Measurements from ENCODE around the gene TRIL. TPM values are rescaled to one million over a fixed set of nuclear protein-coding genes. Genes with fewer than 3 reads are reported as not detected.
A peak's percentile ranks its signal among the peaks of the same experiment; 100 is the strongest.

TRIL gene
- total RNA-seq, 1 experiment from 2014 or later: 0.45 TPM

GRCh38 chr7:28956608-28957063 lies 1.5 kb downstream of the TRIL start:
- Mint-ChIP-seq H3K9me3 (ENCODE audit: unreplicated experiment) (no peaks in the 10 kb centered on the region), H3K4me1 (ENCODE audit: low read depth, unreplicated experiment) (peaks cover 17% of the 10 kb centered on the region), H3K4me3 (ENCODE audit: unreplicated experiment) (peak overlapping the region; percentile 73), H3K27me3 (ENCODE audit: insufficient read depth, unreplicated experiment) (no peaks in the 10 kb centered on the region), H3K36me3 (ENCODE audit: insufficient read depth, unreplicated experiment) (no peaks in the 10 kb centered on the region), H3K27ac (ENCODE audit: unreplicated experiment) (no peak overlapping the region)
- peak; percentile 30 to 41 for TF ChIP-seq CTCF (IDR thresholded peaks at IDR 0.05; ENCODE audit: insufficient read depth in 1 of 2, low read depth in 1 of 2, low read length in 1 of 2, severe bottlenecking in 1 of 2, unreplicated experiment in 1 of 2)
- BruUV-seq (replicated peaks): no TSS peak
- intact Hi-C loops (cut with micrococcal nuclease; ENCODE audit: unreplicated experiment): loop anchor here (1.0 kb wide), 4 partner anchors 29 to 452 kb away; no protein-coding TSS in a partner anchor
- ChIA-PET CTCF (interaction anchor here (0.6 to 3.3 kb wide), 16 partner anchors 11 to 710 kb away, joined by 3 to 76 read pairs (median 6); no protein-coding TSS in a partner anchor), POLR2A (interaction anchor here (0.8 to 1.0 kb wide), 2 partner anchors 143 to 234 kb away, joined by 3 to 4 read pairs; no protein-coding TSS in a partner anchor)
- peak; percentile 77 to 83 for DNase-seq
- no peaks in the 10 kb centered on the region for H3K36me3 ChIP-seq (ENCODE audit: control insufficient read depth, insufficient read depth, low read length)
- H3K4me1 ChIP-seq: peaks cover 18% of the 10 kb centered on the region; the same call in 1 of the 2 replicates
- H3K9me3 ChIP-seq: no peaks in the 10 kb centered on the region
- no peaks in the 10 kb centered on the region for H3K27me3 ChIP-seq (replicated peaks; ENCODE audit: control insufficient read depth, insufficient read depth, low read length)
- H3K4me3 ChIP-seq (ENCODE audit: low read depth, low read length): peak overlapping the region; percentile 65

GRCh38 chr7:28955718-28956607 lies 2.2 kb downstream of the TRIL start:
- H3K27me3 ChIP-seq (replicated peaks; ENCODE audit: control insufficient read depth, insufficient read depth, low read length): no peaks in the 10 kb centered on the region
- H3K9me3 Mint-ChIP-seq (ENCODE audit: unreplicated experiment): no peaks in the 10 kb centered on the region
- ChIA-PET CTCF (interaction anchor here (0.6 to 3.3 kb wide), 18 partner anchors 11 to 709 kb away, joined by 3 to 76 read pairs (median 6); no protein-coding TSS in a partner anchor), POLR2A (interaction anchor here (0.5 to 1.0 kb wide), 3 partner anchors 143 to 234 kb away, joined by 3 to 6 read pairs (median 4); no protein-coding TSS in a partner anchor)
- BruUV-seq (replicated peaks): no TSS peak
- intact Hi-C loops (cut with micrococcal nuclease; ENCODE audit: unreplicated experiment): loop anchor here (1.0 kb wide), 4 partner anchors 29 to 452 kb away; no protein-coding TSS in a partner anchor
- peak overlapping the region; percentile 65 for H3K4me3 ChIP-seq (ENCODE audit: low read depth, low read length)
- H3K36me3 ChIP-seq (ENCODE audit: control insufficient read depth, insufficient read depth, low read length): no peaks in the 10 kb centered on the region
- no peak overlapping the region for H3K27ac Mint-ChIP-seq (ENCODE audit: unreplicated experiment)
- no peaks in the 10 kb centered on the region for H3K9me3 ChIP-seq
- no peaks in the 10 kb centered on the region for H3K27me3 Mint-ChIP-seq (ENCODE audit: insufficient read depth, unreplicated experiment)
- H3K36me3 Mint-ChIP-seq (ENCODE audit: insufficient read depth, unreplicated experiment): no peaks in the 10 kb centered on the region
- TF ChIP-seq CTCF (IDR thresholded peaks at IDR 0.05; ENCODE audit: insufficient read depth in 1 of 2, low read depth in 1 of 2, low read length in 1 of 2, severe bottlenecking in 1 of 2, unreplicated experiment in 1 of 2): peak; percentile 73 to 81
- peaks cover 17% of the 10 kb centered on the region for H3K4me1 Mint-ChIP-seq (ENCODE audit: low read depth, unreplicated experiment)
- peak overlapping the region; percentile 73 for H3K4me3 Mint-ChIP-seq (ENCODE audit: unreplicated experiment)
- peaks cover 18% of the 10 kb centered on the region; the same call in 1 of the 2 replicates for H3K4me1 ChIP-seq
- DNase-seq: peak; percentile 84 to 89

- Histone ChIP-seq H3K9me3 (no peaks in the 10 kb centered on the region), H3K36me3 (ENCODE audit: control insufficient read depth, insufficient read depth, low read length) (no peaks in the 10 kb centered on the region), H3K4me3 (ENCODE audit: low read depth, low read length) (peak overlapping the region; percentile 65), H3K4me1 (peaks cover 18% of the 10 kb centered on the region; the same call in 1 of the 2 replicates), H3K27me3 (replicated peaks; ENCODE audit: control insufficient read depth, insufficient read depth, low read length) (no peaks in the 10 kb centered on the region)
- ChIA-PET POLR2A (interaction anchor here (0.5 kb wide), 1 partner anchor 146 kb away, joined by 6 read pairs; no protein-coding TSS in a partner anchor), CTCF (interaction anchor here (0.6 to 3.3 kb wide), 8 partner anchors 28 to 562 kb away, joined by 3 to 76 read pairs (median 9); no protein-coding TSS in a partner anchor)
- no peaks in the 10 kb centered on the region for H3K9me3 Mint-ChIP-seq (ENCODE audit: unreplicated experiment)
- intact Hi-C loops (cut with micrococcal nuclease; ENCODE audit: unreplicated experiment): no loop called here
- H3K4me1 Mint-ChIP-seq (ENCODE audit: low read depth, unreplicated experiment): peaks cover 16% of the 10 kb centered on the region
- no peaks in the 10 kb centered on the region for H3K36me3 Mint-ChIP-seq (ENCODE audit: insufficient read depth, unreplicated experiment)
- H3K27ac Mint-ChIP-seq (ENCODE audit: unreplicated experiment): no peak overlapping the region
- BruUV-seq (replicated peaks): no TSS peak
- H3K4me3 Mint-ChIP-seq (ENCODE audit: unreplicated experiment): peak overlapping the region; percentile 73
- DNase-seq: no peak
- no peaks in the 10 kb centered on the region for H3K27me3 Mint-ChIP-seq (ENCODE audit: insufficient read depth, unreplicated experiment)
- no peak for TF ChIP-seq CTCF (IDR thresholded peaks at IDR 0.05; ENCODE audit: insufficient read depth in 1 of 2, low read depth in 1 of 2, low read length in 1 of 2, severe bottlenecking in 1 of 2, unreplicated experiment in 1 of 2)
Observed at GRCh38 chr7:28955356-28955717, 2.8 kb downstream of the TRIL start.
